GM18951 (cell line): ENCODE results near the gene HTT-AS.

Experiments used
- POLR2A ChIP-seq: IDR thresholded peaks from 4 replicates; pipeline ENCODE4 v1.6.1; 2011; ENCODE audit warnings: mild to moderate bottlenecking; ENCODE audit not compliant: insufficient read length, insufficient read depth; ENCODE audit errors: extremely low read depth
- in situ Hi-C: fragments of 300-500 bp; cut with MboI; formaldehyde crosslinking; loops from one replicate; pipeline ENCODE4 v1.12.0; 2022; ENCODE audit warnings: low sequenced_read_pairs, mixed read lengths, inconsistent platforms; ENCODE audit not compliant: unreplicated experiment

HTT-AS gene

GRCh38 chr4:3021627-3022026, 52.7 kb downstream of the HTT-AS start:
- in situ Hi-C loops, result no loop called here
- TF ChIP-seq POLR2A, result no peak

- no peak for TF ChIP-seq POLR2A
- in situ Hi-C loops, result no loop called here
These were observed 53.2 kb downstream of the HTT-AS start for GRCh38 chr4:3021127-3021526.

- in situ Hi-C loops, result no loop called here
- TF ChIP-seq POLR2A, result no peak
These were observed 55.0 kb downstream of the HTT-AS start for GRCh38 chr4:3019145-3019846.

- TF ChIP-seq POLR2A, result no peak
- in situ Hi-C loops, result no loop called here
These were observed 56.8 kb downstream of the HTT-AS start for GRCh38 chr4:3017504-3017903.

- no peak for TF ChIP-seq POLR2A
- in situ Hi-C loops, result no loop called here
These were observed 57.4 kb downstream of the HTT-AS start for GRCh38 chr4:3016961-3017360.

GRCh38 chr4:3013839-3014350, 60.4 kb downstream of the HTT-AS start:
- TF ChIP-seq POLR2A, result no peak
- in situ Hi-C loops, result no loop called here
